K562 (cell line): ENCODE data around the gene SIGLEC1. TPM values are rescaled to one million over a fixed set of nuclear protein-coding genes. Genes with fewer than 3 reads are reported as not detected.
A peak's percentile ranks its signal among the peaks of the same experiment; 100 is the strongest.

Source experiments
- ATAC-seq: fragments of 200-7000 bp; cut with Tn5 transposase; 3 replicates; pipeline ENCODE4 v1.9.1; 2020; ENCODE audit warnings: moderate library complexity
- BruUV-seq: library from RNA; stranded (reverse); fragments of 400-500 nt; replicated peaks from 2 replicates; lab custom pipeline; 2021; lab: Mats Ljungman, UMichigan
- CTCF ChIA-PET: fragments of 300-600 bp; formaldehyde crosslinking; extraction: SDS; loops from one replicate; lab custom pipeline; 2021; ENCODE audit warnings: low intra/inter-chr PET ratio; lab: Yijun Ruan, JAX
- POLR2A ChIA-PET: fragments of 300-600, 350-650 bp; sonication (Branson Sonifier 250); formaldehyde crosslinking; extraction: SDS; loops from one replicate; lab custom pipeline; 2021; ENCODE audit warnings: antibody characterized with exemption, inconsistent platforms; lab: Yijun Ruan, JAX
- DNase-seq, 4 experiments: peaks; one replicate each; pipeline versions ENCODE4 v3.0.0 to v3.0.0-alpha.2; 2011 to 2018; ENCODE audit warnings: low spot score in 3 of 4, mixed read lengths in 3 of 4; ENCODE audit errors: extremely low read depth in 1 of 4
- FAIRE-seq: peaks from 2 replicates; lab custom pipeline; 2011; peaks lifted over from hg19 to GRCh38; lab: Jason Lieb, UNC
- H2AFZ ChIP-seq: 2 replicates; pipeline ENCODE4 v1.6.0; 2011; ENCODE audit warnings: low read depth, low read length, control low read depth, inconsistent platforms
- H3K27ac ChIP-seq: fragments of 200-600 bp; 3 replicates; pipeline ENCODE4 v1.8.0; 2011; ENCODE audit warnings: low read depth, mild to moderate bottlenecking, control low read depth, inconsistent platforms, low read length, moderate library complexity, mixed read lengths; ENCODE audit errors: extremely low read depth
- H3K27me3 ChIP-seq, 2 experiments: fragments of 300-600 bp in 1 of 2; 2 replicates in 1 of 2; 3 replicates in 1 of 2; pipeline versions ENCODE4 v1.6.0 to v1.8.0; 2011; ENCODE audit warnings: inconsistent platforms in 2 of 2, low read length in 2 of 2, mild to moderate bottlenecking in 1 of 2, mixed read lengths in 1 of 2, moderate library complexity in 1 of 2; ENCODE audit not compliant: control insufficient read depth in 2 of 2, insufficient read depth in 2 of 2
- H3K36me3 ChIP-seq: fragments of 300-600 bp; 3 replicates; pipeline ENCODE4 v1.8.0; 2011; ENCODE audit warnings: mild to moderate bottlenecking, low read length, inconsistent platforms; ENCODE audit not compliant: control insufficient read depth, insufficient read depth
- H3K4me1 ChIP-seq, 2 experiments: fragments of 200-600 bp in 1 of 2; replicated peaks in 1 of 2; 2 replicates in 1 of 2; 3 replicates in 1 of 2; pipeline versions ENCODE4 v1.5.1 to v1.8.0; 2011; ENCODE audit warnings: inconsistent platforms in 2 of 2, low read length in 2 of 2, mild to moderate bottlenecking in 1 of 2, mixed read lengths in 1 of 2, moderate library complexity in 1 of 2; ENCODE audit not compliant: control insufficient read depth in 2 of 2, insufficient read depth in 2 of 2
- H3K4me2 ChIP-seq: 2 replicates; pipeline ENCODE4 v1.6.1; 2011; ENCODE audit warnings: low read length, control low read depth, inconsistent platforms, mixed read lengths; ENCODE audit not compliant: insufficient read depth
- H3K4me3 ChIP-seq: fragments of 200-600 bp; sonication (generic), shearing (Covaris generic); 2 replicates; pipeline ENCODE4 v1.5.1; 2016; ENCODE audit warnings: control low read depth, inconsistent platforms
- H3K79me2 ChIP-seq: fragments of 200-600 bp; 3 replicates; pipeline ENCODE4 v1.8.0; 2011; ENCODE audit warnings: low read length, inconsistent platforms; ENCODE audit not compliant: control insufficient read depth, insufficient read depth
- H3K9ac ChIP-seq, 2 experiments: 2 replicates each; pipeline versions ENCODE4 v1.6.0 to v1.6.1; 2011; ENCODE audit warnings: low read depth in 2 of 2, low read length in 2 of 2, control low read depth in 1 of 2, inconsistent platforms in 1 of 2, mild to moderate bottlenecking in 1 of 2, mixed read lengths in 1 of 2; ENCODE audit not compliant: insufficient read depth in 1 of 2
- H3K9me1 ChIP-seq: one replicate; pipeline ENCODE4 v1.6.0; 2011; ENCODE audit warnings: inconsistent platforms, mild to moderate bottlenecking, low read length, moderate library complexity; ENCODE audit not compliant: control insufficient read depth, insufficient read depth
- H3K9me3 ChIP-seq: replicated peaks from 2 replicates; pipeline ENCODE4 v1.5.1; 2011; ENCODE audit warnings: low read depth, low read length, inconsistent platforms; ENCODE audit not compliant: control insufficient read depth, insufficient read depth
- H4K20me1 ChIP-seq: replicated peaks from 2 replicates; pipeline ENCODE4 v1.6.1; 2011; ENCODE audit warnings: low read length, inconsistent platforms, mixed read lengths; ENCODE audit not compliant: control insufficient read depth, insufficient read depth
- GABPB1 ChIP-seq: sonication (generic); formaldehyde crosslinking; IDR thresholded peaks from 2 replicates; pipeline ENCODE4 v1.8.0; 2022; ENCODE audit warnings: mild to moderate bottlenecking, missing genetic modification reagents
- KHSRP ChIP-seq: fragments of 450-650 bp; IDR thresholded peaks from 2 replicates; pipeline ENCODE4 v1.6.1; 2017
- KLF1 ChIP-seq: fragments of 450-650 bp; IDR thresholded peaks from 2 replicates; pipeline ENCODE4 v1.6.1; 2016; ENCODE audit warnings: missing genetic modification characterization, missing compliant biosample characterization
- RBM25 ChIP-seq: fragments of 200-400 bp; formaldehyde crosslinking; IDR thresholded peaks from 2 replicates; pipeline ENCODE4 v1.6.1; 2018; ENCODE audit warnings: low read length, low read depth, moderate library complexity; ENCODE audit not compliant: severe bottlenecking
- SIX5 ChIP-seq, 2 experiments: IDR thresholded peaks; 2 replicates each; pipeline ENCODE4 v1.6.1; 2011; ENCODE audit warnings: low read length in 2 of 2, borderline replicate concordance in 1 of 2, low read depth in 1 of 2, mild to moderate bottlenecking in 1 of 2, moderate library complexity in 1 of 2; ENCODE audit not compliant: insufficient read depth in 1 of 2
- SOX6 ChIP-seq: fragments of 450-650 bp; IDR thresholded peaks from 2 replicates; pipeline ENCODE4 v1.6.1; 2014; ENCODE audit warnings: mild to moderate bottlenecking
- SRSF1 ChIP-seq: fragments of 200-400 bp; formaldehyde crosslinking; IDR thresholded peaks from 2 replicates; pipeline ENCODE4 v1.6.1; 2017; ENCODE audit warnings: mild to moderate bottlenecking, low read depth, low read length, moderate library complexity
- TBP ChIP-seq: optimal IDR thresholded peaks from 2 replicates; pipeline ENCODE3; 2011; ENCODE audit warnings: low read depth, low read length, improper control_type of control experiment
- ZFP36 ChIP-seq: fragments of 150-350 bp; IDR thresholded peaks from 2 replicates; pipeline ENCODE4 v1.6.1; 2018; ENCODE audit warnings: low read length, low read depth; ENCODE audit not compliant: partially characterized antibody
- ZNF717 ChIP-seq: fragments of 250-450 bp; sonication (Bioruptor Pico); IDR thresholded peaks from 2 replicates; pipeline ENCODE4 v1.5.0; 2021
- WGBS: fragments of 100-300 bp; shearing (Covaris generic); methylation state at CpG from one replicate; pipeline ENCODE4 v1.1.6; 2016; ENCODE audit warnings: low coverage, mixed read lengths; ENCODE audit not compliant: insufficient coverage; ENCODE audit errors: missing lambda C conversion rate; 5-methylcytosine and 5-hydroxymethylcytosine counted together
- in situ Hi-C: fragments of 300-500 bp; cut with MboI; formaldehyde crosslinking; loops from 4 replicates; pipeline ENCODE4 v1.15.0; 2018; ENCODE audit warnings: inconsistent platforms, mixed read lengths
- intact Hi-C: fragments of 100-400 bp; cut with micrococcal nuclease; formaldehyde crosslinking; loops from 2 replicates; pipeline ENCODE4 v1.14.2; 2022
- polyA plus RNA-seq, 8 experiments: library from polyadenylated mRNA; depleted of rRNA in 4 of 8; stranded (reverse) in 5 of 8; unstranded in 3 of 8; fragments of >200 nt; fragmentation: Nextera tagmentation in 2 of 8; fragmentation: Illumina TruSeq in 1 of 8; extraction: Ambion mirVana in 2 of 8; extraction: Trizol in 1 of 8; gene quantifications; 2 replicates each; pipeline versions ENCODE4 v1.2.1 to v1.2.3, GENCODE V29; 2011 to 2014; ENCODE audit warnings: inconsistent platforms in 1 of 8, missing spikeins in 1 of 8
- total RNA-seq, 7 experiments: library from RNA; depleted of rRNA in 6 of 7; stranded (reverse); fragments of >200 nt in 6 of 7; fragmentation: Illumina TruSeq in 2 of 7; extraction: Trizol in 2 of 7; gene quantifications; 2 replicates each; pipeline versions ENCODE4 v1.2.1 to v1.2.3, GENCODE V29; 2011 to 2021; ENCODE audit warnings: low replicate concordance in 1 of 7
- TF ChIP-seq, protein P1 (sequence below): fragments of 250-450 bp; sonication (Bioruptor Pico); IDR thresholded peaks from 2 replicates; pipeline ENCODE4 v1.5.0; 2021; ENCODE audit warnings: mild to moderate bottlenecking, moderate library complexity

SIGLEC1 gene
- total and polyA plus RNA-seq, 9 of the 15 experiments (the other 6 are each of a cell fraction or from before 2014, with no cell fraction given), result 0.05 to 0.07 TPM; not detected in 7

DNA sequence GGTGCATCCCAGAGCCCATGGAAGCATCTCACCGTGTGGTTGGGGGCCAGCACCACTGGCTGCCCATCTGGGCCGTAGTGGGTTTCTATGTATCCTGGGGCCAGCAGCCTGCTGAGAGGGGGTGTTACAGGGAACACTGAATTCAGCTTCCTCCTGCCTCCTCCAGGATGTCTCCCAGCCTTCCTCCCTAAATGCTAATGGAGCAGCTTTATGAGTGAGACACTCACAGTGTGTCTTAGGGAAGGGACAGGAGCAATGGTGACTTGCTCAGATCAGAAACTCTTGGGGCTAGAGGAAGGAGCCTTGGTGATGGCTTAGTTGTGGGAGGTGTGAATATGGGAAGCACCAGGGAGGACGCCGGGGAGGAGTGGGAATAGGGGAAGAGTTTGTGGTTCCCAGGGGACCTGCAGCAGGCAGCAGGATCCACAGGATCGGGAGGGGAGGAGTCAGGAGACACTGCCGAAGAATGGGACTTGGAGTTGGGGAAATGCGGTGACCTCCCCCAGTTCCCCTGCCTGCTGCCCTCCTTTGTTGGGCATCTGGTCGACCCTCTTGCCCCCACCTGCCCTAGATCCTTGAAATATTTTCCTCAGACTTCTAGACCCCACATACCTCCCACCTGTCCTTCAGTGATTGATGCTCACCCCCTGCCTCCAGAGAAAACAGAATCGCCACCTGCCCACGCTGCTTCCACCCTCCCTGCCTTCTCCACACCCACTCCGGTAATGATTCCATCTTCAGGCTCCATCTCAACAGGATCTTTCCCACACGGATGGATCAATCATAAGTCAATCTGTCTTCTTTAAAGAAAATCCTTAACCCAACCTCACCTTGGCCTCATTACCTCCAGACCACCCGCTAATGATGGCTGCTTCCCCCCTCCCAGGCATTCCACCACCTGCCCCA, 37.2 kb downstream of the SIGLEC1 start:
- H3K9me3 ChIP-seq, result no peaks in the 10 kb centered on the region
- 4% methylated on average over 11 of the region's 13 CpGs for WGBS
- no TSS peak for BruUV-seq
- no peak overlapping the region for H3K27ac ChIP-seq
- H3K79me2 ChIP-seq, result no peaks in the 10 kb centered on the region
- CTCF ChIA-PET, result interaction anchor here (0.7 to 1.7 kb wide), 2 partner anchors 36 to 857 kb away, joined by 3 to 12 read pairs; no protein-coding TSS in a partner anchor
- intact Hi-C loops, result loop anchor here (10.0 kb wide), 1 partner anchor 110 kb away; the partner anchor contains the start of genes CENPB and SPEF1
- no peaks in the 10 kb centered on the region for H3K9me1 ChIP-seq
- in situ Hi-C loops, result no loop called here
- 0 out of 2 replicates have a peak, but pooled peaks cover 5% of the 10 kb centered on the region for H4K20me1 ChIP-seq
- H2AFZ ChIP-seq, result no peak overlapping the region
- TF ChIP-seq ZFP36, result peak; percentile 61
- no peak for TF ChIP-seq ZNF717 (CRISPR knock-in tag)
- no peak for ATAC-seq
- no peak overlapping the region for H3K4me2 ChIP-seq
- peaks cover 2 to 44% of the 10 kb centered on the region in 2 experiments; a peak in 3 of 5 replicates for H3K27me3 ChIP-seq
- H3K9ac ChIP-seq, result no peak overlapping the region
- no peak for FAIRE-seq
- peaks cover 0 to 37% of the 10 kb centered on the region in 2 experiments; a peak in 2 of 5 replicates for H3K4me1 ChIP-seq
- POLR2A ChIA-PET, result no interaction called here
- DNase-seq, result no peak
- no peak overlapping the region for H3K4me3 ChIP-seq
- no peaks in the 10 kb centered on the region for H3K36me3 ChIP-seq

- no peak for FAIRE-seq
- BruUV-seq, result no TSS peak
- CTCF ChIA-PET, result no interaction called here
- TF ChIP-seq TBP (no peak), SIX5 (IDR thresholded peaks at IDR 0.05; ENCODE audit: borderline replicate concordance in 1 of 2, insufficient read depth in 1 of 2, low read depth in 1 of 2, low read length in 2 of 2) (no peak), RBM25 (no peak), SOX6 (no peak), GABPB1 (CRISPR knock-in tag) (no peak), SRSF1 (no peak), KHSRP (no peak), KLF1 (no peak)
- TF ChIP-seq, protein P1, sequence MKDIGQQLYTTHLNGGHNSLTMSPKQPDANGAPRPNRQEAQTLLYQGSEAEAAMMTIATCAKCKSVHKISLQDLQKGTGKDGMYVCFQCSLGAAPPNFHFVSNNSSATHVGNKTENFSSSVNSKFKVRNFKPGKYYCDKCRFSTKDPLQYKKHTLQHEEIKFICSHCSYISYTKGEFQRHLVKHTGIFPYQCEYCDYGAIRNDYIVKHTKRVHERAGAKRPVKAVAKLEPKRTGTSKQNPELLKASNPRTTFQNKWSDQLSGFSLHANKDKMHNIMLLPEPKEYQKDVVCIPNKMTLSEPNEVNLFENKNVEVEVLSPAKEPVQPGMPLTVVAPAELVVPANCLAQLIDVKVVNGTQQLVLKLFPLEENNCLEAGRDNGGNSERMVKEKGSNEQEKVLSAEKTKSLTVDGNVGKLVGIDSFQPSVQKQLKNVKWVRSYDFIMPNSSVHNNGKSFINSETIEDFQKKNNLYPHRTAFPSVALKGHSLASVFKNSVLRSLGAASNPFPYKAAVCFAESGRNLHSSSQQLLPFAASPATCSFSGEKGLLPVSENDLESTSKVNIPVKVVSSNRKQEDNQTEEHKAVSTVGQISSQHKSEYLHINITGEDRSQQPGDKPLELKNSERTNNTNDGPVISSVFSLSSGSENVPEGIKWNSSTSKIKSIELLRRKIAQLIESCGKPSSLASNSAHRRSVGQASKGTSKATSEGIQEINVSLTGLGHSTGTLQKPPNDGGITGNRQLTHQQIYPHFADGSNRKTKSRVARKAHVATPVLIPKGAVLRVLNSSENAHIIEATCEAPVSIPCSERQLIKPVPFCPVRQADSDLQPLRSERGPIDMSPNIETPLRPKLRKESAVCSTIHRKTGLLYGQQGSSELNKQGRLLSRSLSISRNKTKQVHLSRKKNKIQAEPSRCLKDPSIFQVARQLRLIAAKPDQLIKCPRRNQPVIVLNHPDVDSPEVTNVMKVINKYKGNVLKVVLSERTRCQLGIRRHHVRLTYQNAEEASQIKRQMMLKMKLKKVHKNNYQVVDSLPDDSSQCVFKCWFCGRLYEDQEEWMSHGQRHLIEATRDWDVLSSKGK (CRISPR knock-in tag), result no peak
These were observed 38.0 kb downstream of the SIGLEC1 start for GRCh38 chr20:3674447-3674846.

More at GRCh38 chr20:3674447-3674846, 38.0 kb downstream of the SIGLEC1 start:
- DNase-seq (no peak), ATAC-seq (no peak)
- H3K27ac ChIP-seq, result no peak overlapping the region
- POLR2A ChIA-PET, result interaction anchor here (0.9 kb wide), 1 partner anchor 30 kb away, joined by 3 read pairs; no protein-coding TSS in a partner anchor
- H2AFZ ChIP-seq, result no peak overlapping the region
- H3K4me1 ChIP-seq, result peaks cover 0 to 32% of the 10 kb centered on the region in 2 experiments; a peak in 2 of 5 replicates
- no peaks in the 10 kb centered on the region for H3K79me2 ChIP-seq
- H3K9me3 ChIP-seq, result no peaks in the 10 kb centered on the region
- in situ Hi-C loops, result no loop called here
- intact Hi-C loops, result loop anchor here (10.0 kb wide), 1 partner anchor 110 kb away; the partner anchor contains the start of genes CENPB and SPEF1
- H3K4me3 ChIP-seq, result no peak overlapping the region
- H3K9ac ChIP-seq, result no peak overlapping the region
- 16% methylated on average over 7 of the region's 10 CpGs for WGBS
- peaks cover 2 to 44% of the 10 kb centered on the region in 2 experiments; a peak in 3 of 5 replicates for H3K27me3 ChIP-seq
- no peaks in the 10 kb centered on the region for H3K9me1 ChIP-seq
- no peak overlapping the region for H3K4me2 ChIP-seq
- no peaks in the 10 kb centered on the region for H3K36me3 ChIP-seq
- 0 out of 2 replicates have a peak, but pooled peaks cover 6% of the 10 kb centered on the region for H4K20me1 ChIP-seq
